NCI-H146 treated with DMSO at 0.1 percent for 48 hours (cell line): ENCODE data around the gene NNT.
A peak's percentile ranks its signal among the peaks of the same experiment; 100 is the strongest.
"Not testable (repeated sequence)": the region's sequence is repeated elsewhere in the genome, so short reads cannot be mapped to it uniquely, and the experiment has no call there.

Source experiments
- DNase-seq: peaks from one replicate; lab custom pipeline; 2025; ENCODE audit not compliant: unreplicated experiment; lab: John Stamatoyannopoulos, UW

The NNT gene

GRCh38 chr5:43582082-43583005, 20.6 kb upstream of the NNT start:
- no peak for DNase-seq

GRCh38 chr5:43583724-43584123, 19.3 kb upstream of the NNT start:
- no peak for DNase-seq

GRCh38 chr5:43584166-43584699, 18.7 kb upstream of the NNT start:
- DNase-seq = no peak

GRCh38 chr5:43588842-43589241, 14.1 kb upstream of the NNT start:
- no peak for DNase-seq

- DNase-seq = no peak
Measured at GRCh38 chr5:43589310-43589709, 13.7 kb upstream of the NNT start.

- DNase-seq = no peak
Measured at GRCh38 chr5:43590700-43591099, 12.3 kb upstream of the NNT start.

- DNase-seq = no peak
Measured at GRCh38 chr5:43592363-43592762, 10.6 kb upstream of the NNT start.

GRCh38 chr5:43598927-43599326, 4.1 kb upstream of the NNT start:
- DNase-seq = not testable (repeated sequence)

- DNase-seq = peak; percentile 14
Measured at GRCh38 chr5:43601454-43602260, 1.3 kb upstream of the NNT start.

- DNase-seq = peak; percentile 89
Measured at GRCh38 chr5:43603344-43604217, 601 bp downstream of the NNT start.

GRCh38 chr5:43604699-43605098, 1.7 kb downstream of the NNT start:
- DNase-seq = no peak

- DNase-seq = no peak
Measured at GRCh38 chr5:43606351-43606750, 3.4 kb downstream of the NNT start.

GRCh38 chr5:43608406-43608805, 5.4 kb downstream of the NNT start:
- no peak for DNase-seq

GRCh38 chr5:43609752-43610151, 6.8 kb downstream of the NNT start:
- DNase-seq = no peak

- no peak for DNase-seq
Measured at GRCh38 chr5:43613370-43613769, 10.4 kb downstream of the NNT start.

- DNase-seq = no peak
Measured at GRCh38 chr5:43615445-43616184, 12.6 kb downstream of the NNT start.

- no peak for DNase-seq
Measured at GRCh38 chr5:43616535-43616934, 13.6 kb downstream of the NNT start.

GRCh38 chr5:43619380-43619779, 16.4 kb downstream of the NNT start:
- no peak for DNase-seq

GRCh38 chr5:43619911-43620310, 16.9 kb downstream of the NNT start:
- no peak for DNase-seq

GRCh38 chr5:43620944-43621505, 18.0 kb downstream of the NNT start:
- no peak for DNase-seq
